GM23338 (cell line): ENCODE measurements around the gene CFAP157. TPM values are rescaled to one million over a fixed set of nuclear protein-coding genes. Genes with fewer than 3 reads are reported as not detected.

Experiments
- ATAC-seq: fragments of 200-7000 bp; cut with Tn5 transposase; 3 replicates; pipeline ENCODE4 v1.9.1; 2020
- DNase-seq: peaks from one replicate; pipeline ENCODE4 v3.0.0-alpha.2; 2015; ENCODE audit warnings: low spot score
- H2AFZ ChIP-seq: fragments of 200-600 bp; sonication (generic); 2 replicates; pipeline ENCODE4 v1.8.0; 2016; ENCODE audit warnings: antibody characterized with exemption, mild to moderate bottlenecking, moderate library complexity
- H3F3A ChIP-seq: fragments of 200-600 bp; sonication (generic); replicated peaks from 2 replicates; pipeline ENCODE4 v1.8.0; 2017; ENCODE audit warnings: antibody characterized with exemption, mixed run types, low read depth
- H3K27ac ChIP-seq: fragments of 200-600 bp; sonication (generic); 2 replicates; pipeline ENCODE4 v1.6.1; 2016; ENCODE audit warnings: low read depth
- H3K27me3 ChIP-seq: fragments of 200-600 bp; sonication (generic); 2 replicates; pipeline ENCODE4 v1.8.0; 2016; ENCODE audit warnings: mild to moderate bottlenecking, mixed run types, moderate library complexity; ENCODE audit not compliant: insufficient read depth
- H3K36me3 ChIP-seq: fragments of 200-600 bp; sonication (generic); 2 replicates; pipeline ENCODE4 v1.8.0; 2016; ENCODE audit warnings: mild to moderate bottlenecking; ENCODE audit not compliant: insufficient read depth
- H3K4me1 ChIP-seq: fragments of 200-600 bp; sonication (generic); 2 replicates; pipeline ENCODE4 v1.8.0; 2016; ENCODE audit warnings: mild to moderate bottlenecking, moderate library complexity; ENCODE audit not compliant: insufficient read depth
- H3K4me2 ChIP-seq: fragments of 200-600 bp; sonication (generic); 2 replicates; pipeline ENCODE4 v1.7.1; 2017; ENCODE audit warnings: mixed run types
- H3K4me3 ChIP-seq: fragments of 200-600 bp; sonication (generic); 2 replicates; pipeline ENCODE4 v1.6.1; 2016; ENCODE audit warnings: mixed run types
- H3K79me2 ChIP-seq: fragments of 200-600 bp; sonication (generic); replicated peaks from 2 replicates; pipeline ENCODE4 v1.8.0; 2017; ENCODE audit warnings: mild to moderate bottlenecking; ENCODE audit not compliant: insufficient read depth
- H3K9me2 ChIP-seq: fragments of 200-600 bp; sonication (generic); 2 replicates; pipeline ENCODE4 v1.8.0; 2017; ENCODE audit not compliant: insufficient read depth
- H4K20me1 ChIP-seq: fragments of 200-600 bp; sonication (generic); replicated peaks from 2 replicates; pipeline ENCODE4 v1.8.0; 2017; ENCODE audit warnings: mild to moderate bottlenecking; ENCODE audit not compliant: insufficient read depth
- H3K27ac Mint-ChIP-seq: 2 replicates; pipeline ENCODE4 v1.8.0; 2020; ENCODE audit warnings: inconsistent platforms, mild to moderate bottlenecking, moderate library complexity, mixed read lengths
- H3K27me3 Mint-ChIP-seq: 3 replicates; pipeline ENCODE4 v1.8.0; 2022; ENCODE audit warnings: low read depth, mild to moderate bottlenecking, moderate library complexity, mixed read lengths, inconsistent platforms; ENCODE audit not compliant: insufficient read depth, poor library complexity
- H3K36me3 Mint-ChIP-seq: 3 replicates; pipeline ENCODE4 v1.8.0; 2021; ENCODE audit warnings: low read depth, mild to moderate bottlenecking, inconsistent platforms, moderate library complexity, mixed read lengths
- H3K4me1 Mint-ChIP-seq: 3 replicates; pipeline ENCODE4 v1.8.0; 2020; ENCODE audit warnings: mild to moderate bottlenecking, inconsistent platforms, mixed read lengths
- H3K4me3 Mint-ChIP-seq: 3 replicates; pipeline ENCODE4 v1.8.0; 2021; ENCODE audit warnings: moderate library complexity, mild to moderate bottlenecking, inconsistent platforms, mixed read lengths
- H3K9me3 Mint-ChIP-seq: 3 replicates; pipeline ENCODE4 v1.8.0; 2020; ENCODE audit warnings: moderate library complexity, mild to moderate bottlenecking, inconsistent platforms, mixed read lengths
- CREB1 ChIP-seq: fragments of 250-450 bp; sonication (Bioruptor Pico); IDR thresholded peaks from 2 replicates; pipeline ENCODE4 v1.5.0; 2020; ENCODE audit warnings: low read depth, mild to moderate bottlenecking, moderate library complexity
- ETS1 ChIP-seq: IDR thresholded peaks from 2 replicates; pipeline ENCODE4 v1.6.1; 2016; ENCODE audit warnings: antibody characterized with exemption
- EZH2 ChIP-seq: fragments of 200-600 bp; sonication (generic); IDR thresholded peaks from one replicate; pipeline ENCODE4 v1.8.0; 2017; ENCODE audit warnings: antibody characterized with exemption, mild to moderate bottlenecking, low read depth; ENCODE audit not compliant: unreplicated experiment
- POLR2AphosphoS5 ChIP-seq: IDR thresholded peaks from 2 replicates; pipeline ENCODE4 v1.6.1; 2016; ENCODE audit warnings: antibody characterized with exemption, low read depth
- STAT1 ChIP-seq: IDR thresholded peaks from one replicate; pipeline ENCODE4 v1.6.1; 2016; ENCODE audit warnings: antibody characterized with exemption; ENCODE audit not compliant: unreplicated experiment
- ZNF114 ChIP-seq: fragments of 250-450 bp; sonication (Bioruptor Pico); IDR thresholded peaks from 2 replicates; pipeline ENCODE4 v1.5.0; 2020; ENCODE audit warnings: mild to moderate bottlenecking, moderate library complexity
- ZNF331 ChIP-seq: fragments of 250-450 bp; sonication (Bioruptor Pico); IDR thresholded peaks from 2 replicates; pipeline ENCODE4 v1.5.0; 2020; ENCODE audit warnings: low read depth, mild to moderate bottlenecking, moderate library complexity
- polyA plus RNA-seq: library from polyadenylated mRNA; unstranded; fragments of >200 nt; fragmentation: Nextera tagmentation; extraction: Ambion mirVana; gene quantifications from 2 replicates; pipeline ENCODE4 v1.2.1, GENCODE V29; 2016
- total RNA-seq: library from RNA; depleted of rRNA; stranded (reverse); fragments of >200 nt; shearing (Covaris generic); gene quantifications from 2 replicates; pipeline ENCODE4 v1.2.3, GENCODE V29; 2014
- TF ChIP-seq, protein P1 (sequence below): IDR thresholded peaks from one replicate; pipeline ENCODE4 v1.6.1; 2018; ENCODE audit warnings: antibody characterized with exemption; ENCODE audit not compliant: unreplicated experiment

CFAP157 gene
- total and polyA plus RNA-seq, 2 experiments from 2014 or later = 0.17 to 0.55 TPM

GRCh38 chr9:127712867-127713266 lies 6.1 kb downstream of the CFAP157 start (continued):
- no peak for TF ChIP-seq ZNF331
- TF ChIP-seq, protein P1, sequence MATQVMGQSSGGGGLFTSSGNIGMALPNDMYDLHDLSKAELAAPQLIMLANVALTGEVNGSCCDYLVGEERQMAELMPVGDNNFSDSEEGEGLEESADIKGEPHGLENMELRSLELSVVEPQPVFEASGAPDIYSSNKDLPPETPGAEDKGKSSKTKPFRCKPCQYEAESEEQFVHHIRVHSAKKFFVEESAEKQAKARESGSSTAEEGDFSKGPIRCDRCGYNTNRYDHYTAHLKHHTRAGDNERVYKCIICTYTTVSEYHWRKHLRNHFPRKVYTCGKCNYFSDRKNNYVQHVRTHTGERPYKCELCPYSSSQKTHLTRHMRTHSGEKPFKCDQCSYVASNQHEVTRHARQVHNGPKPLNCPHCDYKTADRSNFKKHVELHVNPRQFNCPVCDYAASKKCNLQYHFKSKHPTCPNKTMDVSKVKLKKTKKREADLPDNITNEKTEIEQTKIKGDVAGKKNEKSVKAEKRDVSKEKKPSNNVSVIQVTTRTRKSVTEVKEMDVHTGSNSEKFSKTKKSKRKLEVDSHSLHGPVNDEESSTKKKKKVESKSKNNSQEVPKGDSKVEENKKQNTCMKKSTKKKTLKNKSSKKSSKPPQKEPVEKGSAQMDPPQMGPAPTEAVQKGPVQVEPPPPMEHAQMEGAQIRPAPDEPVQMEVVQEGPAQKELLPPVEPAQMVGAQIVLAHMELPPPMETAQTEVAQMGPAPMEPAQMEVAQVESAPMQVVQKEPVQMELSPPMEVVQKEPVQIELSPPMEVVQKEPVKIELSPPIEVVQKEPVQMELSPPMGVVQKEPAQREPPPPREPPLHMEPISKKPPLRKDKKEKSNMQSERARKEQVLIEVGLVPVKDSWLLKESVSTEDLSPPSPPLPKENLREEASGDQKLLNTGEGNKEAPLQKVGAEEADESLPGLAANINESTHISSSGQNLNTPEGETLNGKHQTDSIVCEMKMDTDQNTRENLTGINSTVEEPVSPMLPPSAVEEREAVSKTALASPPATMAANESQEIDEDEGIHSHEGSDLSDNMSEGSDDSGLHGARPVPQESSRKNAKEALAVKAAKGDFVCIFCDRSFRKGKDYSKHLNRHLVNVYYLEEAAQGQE = no peak
- TF ChIP-seq POLR2AphosphoS5 = no peak

- Histone ChIP-seq H3K4me3 (peak overlapping the region; percentile 66), H2AFZ (no peak overlapping the region), H3K4me2 (peak overlapping the region; percentile 76), H3K36me3 (no peaks in the 10 kb centered on the region), H3K27ac (no peak overlapping the region), H3K9me2 (no peaks in the 10 kb centered on the region), H3K4me1 (peaks cover 10% of the 10 kb centered on the region), H4K20me1 (no peaks in the 10 kb centered on the region), H3K27me3 (no peaks in the 10 kb centered on the region), H3K79me2 (no peaks in the 10 kb centered on the region), H3F3A (0 out of 2 replicates have a peak, but pooled peaks cover 7% of the 10 kb centered on the region)
- Mint-ChIP-seq H3K9me3 (no peaks in the 10 kb centered on the region), H3K36me3 (no peaks in the 10 kb centered on the region), H3K4me3 (peak overlapping the region; percentile 77), H3K27me3 (peaks cover 17% of the 10 kb centered on the region), H3K4me1 (peaks cover 27% of the 10 kb centered on the region), H3K27ac (no peak overlapping the region)
- no peak for TF ChIP-seq EZH2
- TF ChIP-seq, protein P1 = no peak
- DNase-seq = no peak
- ATAC-seq = no peak
These were observed 7.4 kb downstream of the CFAP157 start for GRCh38 chr9:127714020-127714750.

DNA sequence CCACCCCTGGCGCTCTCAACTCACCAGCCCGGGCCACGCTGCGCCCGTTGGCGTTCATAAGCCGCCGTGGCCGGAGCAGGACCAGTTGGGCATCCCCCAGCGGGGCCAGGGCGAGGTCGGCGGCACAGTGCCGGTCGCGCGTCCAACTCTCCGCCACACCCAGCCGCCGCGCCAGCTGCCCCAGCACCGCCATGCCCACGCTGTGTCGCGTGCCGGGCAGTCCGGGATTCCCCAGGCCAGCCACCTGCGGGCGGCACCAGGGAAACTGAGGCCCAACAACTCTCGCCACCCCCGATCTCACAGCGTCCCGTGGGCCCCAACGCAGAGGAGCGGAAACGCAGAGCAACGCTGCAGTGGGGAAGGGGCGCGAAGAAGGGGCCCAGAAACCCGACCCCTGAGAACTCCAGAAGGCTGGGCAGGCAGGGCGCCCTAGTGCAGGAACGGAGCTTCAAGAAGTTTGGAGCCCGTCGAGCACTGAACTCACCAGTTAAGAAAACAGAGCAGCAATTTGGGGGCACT lies 8.2 kb downstream of the CFAP157 start:
- ATAC-seq (peak; percentile 13), DNase-seq (peak; percentile 48)
- peaks cover 10% of the 10 kb centered on the region for H3K4me1 ChIP-seq
- no peak overlapping the region for H3K27ac Mint-ChIP-seq
- H3K27ac ChIP-seq = no peak overlapping the region
- H3K36me3 Mint-ChIP-seq = no peaks in the 10 kb centered on the region
- no peaks in the 10 kb centered on the region for H3K9me3 Mint-ChIP-seq
- H3K4me1 Mint-ChIP-seq = peaks cover 27% of the 10 kb centered on the region
- H3K4me3 Mint-ChIP-seq = peak overlapping the region; percentile 98
- no peaks in the 10 kb centered on the region for H4K20me1 ChIP-seq
- H3K4me3 ChIP-seq = peak overlapping the region; percentile 66
- 0 out of 2 replicates have a peak, but pooled peaks cover 7% of the 10 kb centered on the region for H3F3A ChIP-seq
- H3K27me3 Mint-ChIP-seq = peaks cover 18% of the 10 kb centered on the region
- no peaks in the 10 kb centered on the region for H3K27me3 ChIP-seq
- H2AFZ ChIP-seq = peak overlapping the region; percentile 94
- H3K9me2 ChIP-seq = no peaks in the 10 kb centered on the region
- H3K4me2 ChIP-seq = peak overlapping the region; percentile 95
- H3K79me2 ChIP-seq = no peaks in the 10 kb centered on the region
- H3K36me3 ChIP-seq = no peaks in the 10 kb centered on the region
- no peak for TF ChIP-seq ETS1
- no peak for TF ChIP-seq CREB1 (CRISPR knock-in tag)
- TF ChIP-seq STAT1 = no peak
- no peak for TF ChIP-seq EZH2
- no peak for TF ChIP-seq ZNF114 (CRISPR knock-in tag)
